NCI-H2081 treated with DMSO at 0.1 percent for 48 hours (cell line): ENCODE data around the gene KRT74.

Experiments
- DNase-seq: peaks from one replicate; lab custom pipeline; 2025; lab: John Stamatoyannopoulos, UW

KRT74 gene

DNA sequence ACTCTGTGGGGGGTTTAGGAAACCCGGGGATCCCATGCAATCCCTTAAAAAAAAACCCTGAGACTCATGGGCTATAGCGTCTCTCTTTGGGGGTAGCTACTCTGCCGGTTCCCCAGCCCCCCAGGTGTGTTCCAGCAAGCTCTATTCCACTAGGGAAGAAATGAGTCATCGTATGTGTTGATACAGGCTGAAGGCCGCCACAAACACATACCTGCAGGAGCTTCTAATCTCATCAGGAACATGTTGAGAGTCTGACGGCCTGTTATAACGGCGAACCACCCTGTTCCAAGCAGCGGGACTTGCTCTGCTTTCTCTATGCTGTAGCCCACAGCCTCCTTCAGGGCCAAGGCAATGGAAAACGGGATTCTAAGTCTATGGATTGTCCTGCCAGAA, 52.5 kb downstream of the KRT74 start:
- no peak for DNase-seq

DNA sequence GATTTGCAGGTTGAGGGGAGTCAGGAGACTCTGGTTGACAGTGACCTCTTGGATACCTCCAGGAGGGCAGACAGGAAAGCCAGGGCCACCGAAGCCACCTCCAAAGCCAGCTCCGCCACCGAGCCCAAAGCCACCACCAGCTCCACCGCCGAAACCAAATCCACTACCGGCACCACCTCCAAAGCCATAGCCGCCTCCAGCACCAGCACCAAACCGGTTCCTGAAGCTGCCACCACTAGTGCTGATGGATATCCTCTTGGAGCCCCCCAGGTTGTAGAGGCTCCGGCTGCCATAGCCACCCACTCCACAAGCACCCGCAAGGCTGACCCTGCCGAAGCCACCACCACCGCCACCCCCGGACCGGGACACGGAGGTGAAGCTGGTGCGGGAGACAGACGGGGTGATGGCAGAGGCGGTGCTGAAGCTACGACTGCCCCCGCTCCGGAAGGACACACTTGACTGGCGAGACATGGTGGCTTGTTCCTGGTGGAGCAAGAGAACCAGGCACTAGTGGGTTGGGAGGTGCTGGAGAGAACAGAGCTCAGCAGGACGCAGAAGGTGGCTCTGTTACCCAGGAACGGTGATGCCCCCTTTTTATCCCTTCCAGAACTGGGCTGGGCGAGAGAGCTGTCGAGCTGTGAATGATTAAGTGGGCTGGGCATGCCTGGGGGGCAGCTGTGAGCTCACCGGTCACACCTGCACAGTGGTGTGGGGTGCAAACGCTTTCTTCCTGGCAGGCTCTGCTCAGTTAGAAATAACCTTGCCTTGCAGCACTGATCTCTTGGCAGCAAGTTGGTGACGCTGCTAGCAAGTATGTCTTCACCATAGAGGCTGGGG, 53.6 kb downstream of the KRT74 start, which contains the start of gene KRT5:
KRT5 (minus strand) TSS at position 569 of the 837 bp plus-strand sequence; CDS start at position 471, 98 bp downstream.
- DNase-seq = no peak

DNA sequence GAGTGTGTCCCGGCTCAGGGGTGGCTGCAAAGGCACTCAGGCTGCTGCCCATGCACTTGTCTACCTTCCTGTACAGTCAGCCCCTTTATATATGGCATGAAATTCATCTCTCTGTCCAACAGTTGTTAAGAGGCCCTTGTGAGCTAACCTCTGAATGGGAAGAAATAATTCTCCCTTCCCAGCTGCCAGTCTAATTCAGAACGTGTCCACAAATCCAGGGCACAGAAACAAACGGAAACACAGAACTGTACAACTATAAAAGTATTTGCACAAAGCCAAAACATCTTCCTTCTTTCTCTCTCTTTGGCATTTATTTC, 54.3 kb downstream of the KRT74 start:
- DNase-seq = no peak

GRCh38 chr12:52518574-52519386, 54.9 kb downstream of the KRT74 start:
- DNase-seq = no peak

- DNase-seq = no peak
Observed at GRCh38 chr12:52517888-52518287, 55.8 kb downstream of the KRT74 start.

- no peak for DNase-seq
Observed at GRCh38 chr12:52517005-52517835, 56.4 kb downstream of the KRT74 start.

- no peak for DNase-seq
Observed at GRCh38 chr12:52515927-52516831, 57.5 kb downstream of the KRT74 start.
